DND-41 (cell line): ENCODE data around the gene SMCO4.

Source experiments
- EZH2 ChIP-seq: IDR thresholded peaks from 3 replicates; pipeline ENCODE4 v1.6.1; 2012; ENCODE audit warnings: borderline replicate concordance, low read depth, mild to moderate bottlenecking, moderate library complexity, low read length, inconsistent platforms; ENCODE audit not compliant: severe bottlenecking
- TF ChIP-seq, protein P1 (sequence below): IDR thresholded peaks from 2 replicates; pipeline ENCODE4 v1.5.1; 2012; ENCODE audit warnings: borderline replicate concordance, low read length, moderate library complexity, mild to moderate bottlenecking; ENCODE audit not compliant: poor library complexity, severe bottlenecking; ENCODE audit errors: extremely low read depth

GRCh38 chr11:93569496-93569895 lies 26.3 kb upstream of the SMCO4 start:
- TF ChIP-seq, protein P1, sequence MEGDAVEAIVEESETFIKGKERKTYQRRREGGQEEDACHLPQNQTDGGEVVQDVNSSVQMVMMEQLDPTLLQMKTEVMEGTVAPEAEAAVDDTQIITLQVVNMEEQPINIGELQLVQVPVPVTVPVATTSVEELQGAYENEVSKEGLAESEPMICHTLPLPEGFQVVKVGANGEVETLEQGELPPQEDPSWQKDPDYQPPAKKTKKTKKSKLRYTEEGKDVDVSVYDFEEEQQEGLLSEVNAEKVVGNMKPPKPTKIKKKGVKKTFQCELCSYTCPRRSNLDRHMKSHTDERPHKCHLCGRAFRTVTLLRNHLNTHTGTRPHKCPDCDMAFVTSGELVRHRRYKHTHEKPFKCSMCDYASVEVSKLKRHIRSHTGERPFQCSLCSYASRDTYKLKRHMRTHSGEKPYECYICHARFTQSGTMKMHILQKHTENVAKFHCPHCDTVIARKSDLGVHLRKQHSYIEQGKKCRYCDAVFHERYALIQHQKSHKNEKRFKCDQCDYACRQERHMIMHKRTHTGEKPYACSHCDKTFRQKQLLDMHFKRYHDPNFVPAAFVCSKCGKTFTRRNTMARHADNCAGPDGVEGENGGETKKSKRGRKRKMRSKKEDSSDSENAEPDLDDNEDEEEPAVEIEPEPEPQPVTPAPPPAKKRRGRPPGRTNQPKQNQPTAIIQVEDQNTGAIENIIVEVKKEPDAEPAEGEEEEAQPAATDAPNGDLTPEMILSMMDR = no peak
- no peak for TF ChIP-seq EZH2
